GM18907 (cell line): ENCODE results near the gene CR2.
"Not testable (repeated sequence)": the region's sequence is repeated elsewhere in the genome, so short reads cannot be mapped to it uniquely, and the experiment has no call there.

Experiments used
- ATAC-seq: cut with Tn5 transposase; IDR thresholded peaks from one replicate; pipeline ENCODE4 v1.9.1; 2021; ENCODE audit warnings: mild to moderate bottlenecking, moderate library complexity; ENCODE audit not compliant: unreplicated experiment

The CR2 gene

GRCh38 chr1:207503950-207504349, 49.8 kb downstream of the CR2 start:
- no peak for ATAC-seq

GRCh38 chr1:207504438-207504837, 50.3 kb downstream of the CR2 start:
- ATAC-seq = no peak

DNA sequence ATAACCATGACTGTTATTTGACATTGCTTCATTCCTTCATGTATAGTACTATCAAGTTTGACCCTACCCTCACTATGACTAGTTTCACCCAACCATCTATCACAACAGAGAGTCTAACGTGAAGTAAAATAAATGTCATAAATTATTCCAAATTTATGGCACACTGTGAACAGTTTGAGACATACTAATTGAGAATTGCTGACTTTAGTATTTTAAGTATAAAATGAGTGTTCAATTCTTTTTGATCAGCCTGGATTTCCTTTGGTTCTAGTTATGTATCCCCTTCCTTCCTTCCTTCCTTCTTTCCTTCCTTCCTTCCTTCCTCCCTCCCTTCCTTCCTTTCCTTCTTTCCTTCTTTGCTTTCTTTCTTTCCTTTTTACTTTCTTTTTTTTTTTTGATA, 56.3 kb downstream of the CR2 start:
- ATAC-seq = no peak

- no peak for ATAC-seq
These were observed 60.8 kb downstream of the CR2 start for GRCh38 chr1:207514890-207515289.

GRCh38 chr1:207516729-207517128, 62.6 kb downstream of the CR2 start:
- ATAC-seq = no peak

- ATAC-seq = no peak
These were observed 64.6 kb downstream of the CR2 start for GRCh38 chr1:207518608-207519236.

GRCh38 chr1:207519505-207520399, 65.6 kb downstream of the CR2 start:
- ATAC-seq = no peak

DNA sequence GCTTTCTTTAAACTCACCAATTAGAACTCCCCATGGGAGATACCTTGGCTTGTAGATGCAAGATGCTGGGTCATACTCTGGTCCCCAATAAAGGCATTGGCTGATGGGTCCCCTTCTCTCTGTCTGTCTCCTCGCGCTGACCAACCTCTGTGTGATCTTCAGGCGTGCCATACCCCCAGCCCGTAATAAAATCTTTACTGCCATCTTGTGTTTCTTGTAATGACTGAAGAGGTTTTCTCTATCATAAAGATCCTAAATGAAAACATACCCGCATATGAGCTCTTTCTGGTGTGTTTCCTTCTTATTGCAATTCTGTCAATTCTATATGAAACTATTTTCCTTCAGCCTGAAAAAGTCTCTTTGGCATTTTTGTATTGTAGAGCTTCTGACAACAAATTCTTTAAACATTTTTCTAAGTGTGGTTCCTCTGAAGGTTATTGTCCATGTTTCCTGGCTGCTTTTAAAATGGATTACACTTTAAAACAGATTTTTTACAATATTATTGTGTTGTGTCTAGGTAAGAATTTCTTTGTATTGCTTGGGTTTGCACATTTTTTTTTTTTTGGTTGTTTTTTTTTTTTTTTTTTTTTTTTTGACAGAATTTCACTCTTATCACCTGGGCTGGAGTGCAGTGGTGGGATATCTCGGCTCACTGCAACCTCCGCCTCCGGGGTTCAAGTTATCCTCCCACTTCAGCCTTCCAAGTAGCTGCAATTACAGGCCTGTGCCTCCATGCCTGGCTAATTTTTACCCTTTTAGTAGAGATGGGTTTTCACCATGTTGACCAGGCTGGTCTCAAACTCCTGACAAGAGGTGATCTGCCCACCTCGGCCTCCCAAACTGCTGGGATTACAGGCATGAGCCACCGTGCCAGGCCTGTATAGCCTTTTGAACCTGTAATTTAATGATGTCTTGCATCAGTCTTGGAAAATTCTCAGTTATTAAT, 66.5 kb downstream of the CR2 start:
- ATAC-seq = not testable (repeated sequence)

DNA sequence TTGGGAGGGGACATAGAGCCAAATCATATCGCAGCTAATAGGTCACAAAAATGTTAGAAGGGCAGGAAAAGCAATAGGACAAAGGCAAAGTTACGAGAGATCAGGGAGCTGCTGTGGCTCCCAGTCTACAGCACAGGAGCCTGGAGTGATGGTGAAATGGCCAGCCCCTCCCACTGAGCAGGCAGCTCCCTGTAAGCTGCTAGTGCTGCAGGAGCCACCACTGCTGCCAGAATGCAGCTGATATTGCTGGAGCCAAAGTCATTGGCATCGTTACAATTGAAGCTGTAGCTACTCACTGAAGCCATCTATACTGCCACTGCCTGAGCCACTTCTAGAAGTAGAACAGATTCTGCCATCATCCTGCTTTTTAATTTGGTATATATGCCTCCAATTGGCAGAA, 71.1 kb downstream of the CR2 start:
- ATAC-seq = not testable (repeated sequence)

- not testable (repeated sequence) for ATAC-seq
These were observed 74.3 kb downstream of the CR2 start for GRCh38 chr1:207528401-207528800.

DNA sequence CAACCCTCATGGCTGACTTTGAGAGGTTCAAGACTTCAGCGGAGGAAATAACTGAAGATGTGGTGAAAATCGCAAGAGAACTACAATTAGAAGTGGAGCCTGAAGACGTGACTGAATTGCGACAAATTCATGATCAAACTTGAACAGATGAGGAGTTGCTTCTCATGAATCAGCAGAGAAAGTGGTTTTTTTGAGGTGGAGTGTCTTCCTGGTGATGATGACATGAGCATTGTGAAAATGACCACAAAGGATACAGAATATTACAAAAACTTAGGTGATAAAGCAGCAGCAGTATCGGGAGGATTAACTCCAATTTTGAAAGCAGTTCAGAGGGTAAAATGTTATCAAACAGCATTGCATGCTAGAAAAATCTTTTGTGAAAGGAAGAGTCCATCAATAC, 82.1 kb downstream of the CR2 start:
- ATAC-seq = not testable (repeated sequence)
